GM19372 (cell line): ENCODE results near the gene CFAP410.

Experiments used
- ATAC-seq: cut with Tn5 transposase; IDR thresholded peaks from one replicate; pipeline ENCODE4 v1.9.1; 2021; ENCODE audit warnings: mild to moderate bottlenecking, low read depth, moderate library complexity; ENCODE audit not compliant: unreplicated experiment

The CFAP410 gene

GRCh38 chr21:44301961-44302406 is 37.2 kb downstream of the CFAP410 start:
- no peak for ATAC-seq

GRCh38 chr21:44301141-44301540 is 38.0 kb downstream of the CFAP410 start:
- ATAC-seq, result no peak

- ATAC-seq, result peak; percentile 31
Observed at GRCh38 chr21:44300262-44300959, 38.8 kb downstream of the CFAP410 start.

- ATAC-seq, result peak; percentile 48
Observed at GRCh38 chr21:44299458-44300261, 39.5 kb downstream of the CFAP410 start, which contains the start of gene PFKL. TSS of gene PFKL (plus strand) at chr21:44300053. CDS start at chr21:44300106, 53 bp downstream.

GRCh38 chr21:44299085-44299457 is 40.1 kb downstream of the CFAP410 start:
- no peak for ATAC-seq

GRCh38 chr21:44298301-44298700 is 40.9 kb downstream of the CFAP410 start:
- no peak for ATAC-seq

- ATAC-seq, result no peak
Observed at GRCh38 chr21:44297525-44298290, 41.5 kb downstream of the CFAP410 start.

- no peak for ATAC-seq
Observed at GRCh38 chr21:44296916-44297315, 42.3 kb downstream of the CFAP410 start.

GRCh38 chr21:44296103-44296519 is 43.1 kb downstream of the CFAP410 start:
- ATAC-seq, result no peak

GRCh38 chr21:44295646-44296045 is 43.5 kb downstream of the CFAP410 start:
- ATAC-seq, result no peak

GRCh38 chr21:44295163-44295573 is 44.0 kb downstream of the CFAP410 start:
- no peak for ATAC-seq

GRCh38 chr21:44294391-44295162 is 44.6 kb downstream of the CFAP410 start:
- no peak for ATAC-seq

- ATAC-seq, result no peak
Observed at GRCh38 chr21:44293551-44294231, 45.5 kb downstream of the CFAP410 start.

GRCh38 chr21:44292812-44293195 is 46.4 kb downstream of the CFAP410 start:
- ATAC-seq, result no peak

GRCh38 chr21:44291936-44292811 is 47.0 kb downstream of the CFAP410 start:
- ATAC-seq, result no peak

GRCh38 chr21:44291078-44291935 is 47.9 kb downstream of the CFAP410 start:
- no peak for ATAC-seq

- no peak for ATAC-seq
Observed at GRCh38 chr21:44290327-44291077, 48.7 kb downstream of the CFAP410 start.
